Body of pancreas (tissue), 4 donors: ENCODE results near the gene GCNT1. TPM values are rescaled to one million over a fixed set of nuclear protein-coding genes. Genes with fewer than 3 reads are reported as not detected.
A peak's percentile ranks its signal among the peaks of the same experiment; 100 is the strongest.

ENCODE experiments used
- ATAC-seq: fragments of 150-250 bp; one replicate; pipeline ENCODE4 v1.9.1; 2016
- DNase-seq, 4 donors: peaks; one replicate each; pipeline ENCODE4 v3.0.0-alpha.2; 2019
- H3K27ac ChIP-seq, 4 donors: fragments of 200-600 bp; sonication (generic); 1 replicate in 3 of 4; 2 replicates in 1 of 4; pipeline versions ENCODE4 v1.5.1 to v1.6.1; 2016 to 2019; ENCODE audit warnings: mild to moderate bottlenecking in 1 of 4, mixed read lengths in 1 of 4, moderate library complexity in 1 of 4
- H3K27me3 ChIP-seq, 2 donors: fragments of 200-600 bp; sonication (generic); one replicate each; pipeline ENCODE4 v1.6.0; 2016; ENCODE audit warnings: mild to moderate bottlenecking in 1 of 2
- H3K36me3 ChIP-seq, 2 donors: fragments of 200-600 bp; sonication (generic); replicated peaks in 1 of 2; 2 replicates each; pipeline ENCODE4 v1.5.1; 2016; ENCODE audit warnings: low read depth in 2 of 2; ENCODE audit not compliant: insufficient read depth in 1 of 2
- H3K4me1 ChIP-seq: fragments of 200-600 bp; sonication (generic); one replicate; pipeline ENCODE4 v1.6.0; 2016
- H3K4me3 ChIP-seq, 2 donors: fragments of 200-600 bp; sonication (generic); 1 replicate in 1 of 2; 2 replicates in 1 of 2; pipeline ENCODE4 v1.5.1; 2016 to 2019
- H3K9me3 ChIP-seq, 3 donors: fragments of 200-600 bp; sonication (generic); 1 replicate in 2 of 3; 2 replicates in 1 of 3; pipeline ENCODE4 v1.5.1; 2016
- CTCF ChIP-seq, 7 experiments: fragments of 450-650 bp in 4 of 7; fragments of 200-600 bp in 3 of 7; sonication (generic) in 3 of 7; IDR thresholded peaks; one replicate each; pipeline ENCODE4 v1.5.1; 2016 to 2019; ENCODE audit warnings: antibody characterized with exemption in 7 of 7
- POLR2A ChIP-seq, 3 donors: fragments of 450-650 bp; IDR thresholded peaks; one replicate each; pipeline ENCODE4 v1.6.1; 2016; ENCODE audit warnings: antibody characterized with exemption in 3 of 3, mild to moderate bottlenecking in 2 of 3
- WGBS, 2 donors: methylation state at CpG; one replicate each; pipeline ENCODE4 v1.1.5; 2017; 5-methylcytosine and 5-hydroxymethylcytosine counted together
- intact Hi-C: fragments of 100-400 bp; cut with DNase I; formaldehyde crosslinking; loops from one replicate; pipeline ENCODE4 v1.15.1; 2023
- total RNA-seq, 2 donors: library from RNA; depleted of rRNA; stranded (reverse); fragments of >200 nt; gene quantifications; one replicate each; pipeline ENCODE4 v1.1.0, GENCODE V29; 2016

The GCNT1 gene
- total RNA-seq, 2 donors from 2014 or later, result 7.3 to 34.2 TPM

DNA sequence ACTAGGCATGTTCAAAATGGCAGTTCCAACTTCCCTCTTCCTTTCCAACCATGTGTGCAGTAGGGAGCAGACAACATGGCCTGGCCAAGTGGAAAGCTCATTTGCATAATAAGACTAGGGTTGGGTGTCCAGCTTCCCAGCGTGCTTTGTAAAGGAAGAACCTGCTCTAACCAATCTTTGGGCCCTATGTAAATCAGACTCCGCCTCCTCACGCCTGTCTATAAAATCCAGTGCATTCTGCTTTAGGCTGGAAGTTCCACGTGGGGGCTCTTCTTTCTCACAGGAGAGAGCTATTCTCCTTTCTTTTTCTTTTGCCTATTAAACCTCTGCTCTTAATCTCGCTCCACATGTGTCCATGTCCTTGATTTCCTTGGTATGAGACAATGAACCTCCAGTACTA, 83.4 kb downstream of the GCNT1 start:
- 93 to 95% methylated on average over 5 of the region's 5 CpGs for WGBS, 2 donors
- ATAC-seq, result no peak
- intact Hi-C loops, result no loop called here

DNA sequence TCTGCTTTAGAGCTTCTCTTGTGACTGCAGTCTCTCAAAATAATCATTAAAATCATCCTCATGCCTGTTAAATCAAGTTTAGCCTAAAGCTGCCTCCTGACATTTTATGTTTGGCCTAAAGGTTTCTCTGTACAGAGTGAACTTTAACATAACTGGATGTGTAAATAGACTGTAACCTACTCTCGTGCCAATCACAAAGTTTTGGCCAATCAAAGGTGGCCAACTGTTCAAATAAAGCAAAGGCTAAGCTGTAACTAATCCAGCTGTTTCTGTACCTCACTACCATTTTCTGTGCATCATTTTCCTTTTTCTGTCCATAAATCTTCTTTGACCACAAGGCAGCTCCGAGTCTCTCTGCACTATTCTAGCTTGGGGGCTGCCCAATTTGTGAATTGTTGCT, 86.2 kb downstream of the GCNT1 start:
- Histone ChIP-seq H3K27ac (no peak overlapping the region), H3K4me1 (peaks cover 10% of the 10 kb centered on the region), H3K4me3 (no peak overlapping the region), H3K27me3 (no peaks in the 10 kb centered on the region), H3K9me3 (no peaks in the 10 kb centered on the region), H3K36me3 (no peaks in the 10 kb centered on the region)
- DNase-seq (peak; percentile 15 to 60 (median 36)), ATAC-seq (peak; percentile 65)
- intact Hi-C loops, result no loop called here
- TF ChIP-seq POLR2A (IDR thresholded peaks at IDR 0.05), result no peak
- 44 to 53% methylated on average over 2 of the region's 2 CpGs for WGBS, 2 donors

More for the DNA sequence above, 83.4 kb downstream of the GCNT1 start:
- TF ChIP-seq POLR2A (IDR thresholded peaks at IDR 0.05) (no peak), CTCF (IDR thresholded peaks at IDR 0.05) (no peak)
- Histone ChIP-seq H3K36me3 (no peaks in the 10 kb centered on the region), H3K27ac (no peak overlapping the region), H3K4me1 (peaks cover 15% of the 10 kb centered on the region), H3K9me3 (no peaks in the 10 kb centered on the region), H3K4me3 (no peak overlapping the region), H3K27me3 (no peaks in the 10 kb centered on the region)
- DNase-seq, result no peak

- no peaks in the 10 kb centered on the region for H3K4me1 ChIP-seq
- no peak overlapping the region for H3K27ac ChIP-seq
- no peaks in the 10 kb centered on the region for H3K9me3 ChIP-seq
- H3K27me3 ChIP-seq, result no peaks in the 10 kb centered on the region
- TF ChIP-seq POLR2A (IDR thresholded peaks at IDR 0.05), result no peak
- no peak for TF ChIP-seq CTCF (IDR thresholded peaks at IDR 0.05)
- no peak for ATAC-seq
- no peak overlapping the region for H3K4me3 ChIP-seq
- 81 to 94% methylated on average over 1 of the region's 1 CpG for WGBS, 2 donors
- intact Hi-C loops, result no loop called here
- no peaks in the 10 kb centered on the region for H3K36me3 ChIP-seq
- no peak for DNase-seq
Measured at GRCh38 chr9:76552181-76552580, 93.2 kb downstream of the GCNT1 start.

- no peaks in the 10 kb centered on the region for H3K9me3 ChIP-seq
- WGBS, 2 donors, result 79 to 88% methylated on average over 11 of the region's 11 CpGs
Measured at GRCh38 chr9:76552751-76553455, 93.9 kb downstream of the GCNT1 start.

GRCh38 chr9:76553680-76554079, 94.7 kb downstream of the GCNT1 start:
- TF ChIP-seq CTCF (IDR thresholded peaks at IDR 0.05) (no peak), POLR2A (IDR thresholded peaks at IDR 0.05) (no peak)
- intact Hi-C loops, result no loop called here

More at GRCh38 chr9:76552751-76553455, 93.9 kb downstream of the GCNT1 start:
- intact Hi-C loops, result no loop called here
- no peaks in the 10 kb centered on the region for H3K4me1 ChIP-seq
- no peaks in the 10 kb centered on the region for H3K27me3 ChIP-seq
- no peak overlapping the region for H3K27ac ChIP-seq
- TF ChIP-seq POLR2A (IDR thresholded peaks at IDR 0.05), result no peak
- TF ChIP-seq CTCF (IDR thresholded peaks at IDR 0.05), result no peak
- H3K36me3 ChIP-seq, result no peaks in the 10 kb centered on the region
- no peak overlapping the region for H3K4me3 ChIP-seq
- DNase-seq, result no peak
- no peak for ATAC-seq

More at GRCh38 chr9:76553680-76554079, 94.7 kb downstream of the GCNT1 start:
- Histone ChIP-seq H3K9me3 (no peaks in the 10 kb centered on the region), H3K27me3 (no peaks in the 10 kb centered on the region), H3K36me3 (no peaks in the 10 kb centered on the region), H3K27ac (no peak overlapping the region), H3K4me3 (no peak overlapping the region), H3K4me1 (no peaks in the 10 kb centered on the region)
- 66 to 75% methylated on average over 5 of the region's 5 CpGs for whole genome bisulfite sequencing, 2 donors
- DNase-seq (no peak), ATAC-seq (no peak)

Other genes with a start within 250 kb of the GCNT1 start
- 10 to 100 TPM in 1 of 2 donors, 1 to 10 TPM in 1; 7.6 to 13.0 TPM for gene RFK, start 64.8 kb upstream of the GCNT1 start, total RNA-seq